ENCODE data around the gene MPL.

The MPL gene

DNA sequence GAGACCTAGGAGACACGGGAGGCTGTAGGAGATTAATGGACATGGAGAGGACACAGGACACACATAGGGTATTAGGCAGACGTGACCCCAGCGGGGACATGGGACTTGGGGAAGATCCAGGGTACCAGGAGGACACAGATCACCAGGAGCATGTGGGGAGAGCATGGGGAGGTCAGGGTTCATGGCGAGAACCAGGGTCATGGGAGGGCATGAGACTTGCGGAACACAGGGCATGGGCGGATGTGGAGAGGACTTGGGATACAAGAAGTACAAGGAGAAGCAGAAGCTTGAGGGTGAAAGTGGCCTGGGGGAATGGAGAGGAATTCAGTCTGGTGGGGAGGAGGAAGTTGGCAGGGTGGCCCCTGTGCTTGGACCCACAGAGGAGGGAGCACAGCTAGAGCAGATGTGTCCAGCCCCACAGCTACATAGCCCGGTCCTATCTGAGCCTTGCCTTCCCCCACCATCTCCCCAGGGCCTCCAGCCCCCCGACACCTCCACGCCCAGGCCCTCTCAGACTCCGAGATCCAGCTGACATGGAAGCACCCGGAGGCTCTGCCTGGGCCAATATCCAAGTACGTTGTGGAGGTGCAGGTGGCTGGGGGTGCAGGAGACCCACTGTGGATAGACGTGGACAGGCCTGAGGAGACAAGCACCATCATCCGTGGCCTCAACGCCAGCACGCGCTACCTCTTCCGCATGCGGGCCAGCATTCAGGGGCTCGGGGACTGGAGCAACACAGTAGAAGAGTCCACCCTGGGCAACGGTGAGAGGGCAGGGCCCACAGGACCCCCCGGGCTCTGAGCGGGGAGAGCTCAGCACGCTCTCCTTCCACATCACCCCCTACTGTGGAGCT, 24.7 kb upstream of the MPL start:
- Mint-ChIP-seq H3K27me3 (no peaks in the 10 kb centered on the region), H3K27ac (no peak overlapping the region), H3K9me3 (no peaks in the 10 kb centered on the region), H3K4me1 (ENCODE audit: low read depth) (no peaks in the 10 kb centered on the region), H3K4me3 (no peak overlapping the region), H3K36me3 (ENCODE audit: low read depth) (no peaks in the 10 kb centered on the region)

DNA sequence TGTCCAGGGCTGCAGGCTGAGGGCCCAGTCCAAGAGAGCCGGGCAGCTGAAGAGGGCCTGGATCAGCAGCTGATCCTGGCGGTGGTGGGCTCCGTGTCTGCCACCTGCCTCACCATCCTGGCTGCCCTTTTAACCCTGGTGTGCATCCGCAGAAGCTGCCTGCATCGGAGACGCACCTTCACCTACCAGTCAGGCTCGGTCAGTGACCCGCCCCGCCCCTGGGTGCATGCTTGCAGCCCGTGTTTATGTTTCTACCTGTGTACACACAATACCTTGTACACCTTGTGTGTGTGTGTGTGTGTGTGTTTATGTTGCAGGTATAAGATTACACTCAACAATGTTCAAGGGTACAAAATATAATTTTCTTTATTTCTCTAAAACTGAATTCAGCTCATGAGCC, 23.8 kb upstream of the MPL start:
- H3K27ac Mint-ChIP-seq: no peak overlapping the region
- no peaks in the 10 kb centered on the region for H3K27me3 Mint-ChIP-seq
- peaks cover 3% of the 10 kb centered on the region for H3K4me1 Mint-ChIP-seq (ENCODE audit: low read depth)
- no peaks in the 10 kb centered on the region for H3K36me3 Mint-ChIP-seq (ENCODE audit: low read depth)
- H3K9me3 Mint-ChIP-seq: no peaks in the 10 kb centered on the region
- no peak overlapping the region for H3K4me3 Mint-ChIP-seq

DNA sequence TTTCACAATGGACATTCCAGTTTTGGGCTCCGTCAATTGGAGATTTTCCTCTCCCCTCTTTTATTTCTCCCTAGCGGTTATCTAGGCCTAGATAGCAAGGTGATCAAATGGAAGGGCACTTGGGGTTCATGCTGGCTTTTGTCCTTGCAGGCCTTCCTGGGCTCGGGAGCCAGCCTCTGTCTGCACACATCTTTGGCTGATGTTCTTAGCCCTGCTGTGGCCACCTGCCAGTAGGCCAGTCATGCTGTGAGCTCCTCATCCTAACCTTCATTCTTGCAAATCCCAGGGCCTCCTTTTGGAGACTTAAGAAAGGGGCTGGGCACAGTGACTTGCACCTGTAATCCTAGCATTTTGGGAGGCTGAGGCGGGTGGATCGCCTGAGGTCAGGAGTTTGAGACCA, 23.4 kb upstream of the MPL start:
- Mint-ChIP-seq H3K27me3 (no peaks in the 10 kb centered on the region), H3K4me3 (no peak overlapping the region), H3K27ac (no peak overlapping the region), H3K4me1 (ENCODE audit: low read depth) (peaks cover 3% of the 10 kb centered on the region), H3K36me3 (ENCODE audit: low read depth) (no peaks in the 10 kb centered on the region), H3K9me3 (no peaks in the 10 kb centered on the region)

DNA sequence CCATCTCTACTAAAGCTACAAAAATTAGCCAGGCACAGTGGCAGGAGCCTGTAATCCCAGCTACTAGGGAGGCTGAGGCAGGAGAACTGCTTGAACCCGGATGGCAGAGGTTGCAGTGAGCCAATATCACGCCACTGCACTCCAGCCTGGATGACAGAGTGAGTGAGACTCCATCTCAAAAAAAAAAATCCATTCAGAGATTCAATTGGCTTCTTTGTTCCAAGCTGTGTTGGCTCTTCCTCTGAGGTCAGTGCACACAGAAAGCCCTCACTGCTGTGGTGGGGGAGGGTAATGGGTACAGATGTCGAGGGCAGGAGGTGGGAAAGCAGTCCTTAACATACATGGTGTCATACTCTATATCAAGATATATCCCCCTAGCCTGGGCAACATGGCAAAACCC, 22.1 kb upstream of the MPL start:
- Mint-ChIP-seq H3K27me3 (no peaks in the 10 kb centered on the region), H3K9me3 (no peaks in the 10 kb centered on the region), H3K4me1 (ENCODE audit: low read depth) (peaks cover 3% of the 10 kb centered on the region), H3K4me3 (no peak overlapping the region), H3K27ac (no peak overlapping the region), H3K36me3 (ENCODE audit: low read depth) (no peaks in the 10 kb centered on the region)

DNA sequence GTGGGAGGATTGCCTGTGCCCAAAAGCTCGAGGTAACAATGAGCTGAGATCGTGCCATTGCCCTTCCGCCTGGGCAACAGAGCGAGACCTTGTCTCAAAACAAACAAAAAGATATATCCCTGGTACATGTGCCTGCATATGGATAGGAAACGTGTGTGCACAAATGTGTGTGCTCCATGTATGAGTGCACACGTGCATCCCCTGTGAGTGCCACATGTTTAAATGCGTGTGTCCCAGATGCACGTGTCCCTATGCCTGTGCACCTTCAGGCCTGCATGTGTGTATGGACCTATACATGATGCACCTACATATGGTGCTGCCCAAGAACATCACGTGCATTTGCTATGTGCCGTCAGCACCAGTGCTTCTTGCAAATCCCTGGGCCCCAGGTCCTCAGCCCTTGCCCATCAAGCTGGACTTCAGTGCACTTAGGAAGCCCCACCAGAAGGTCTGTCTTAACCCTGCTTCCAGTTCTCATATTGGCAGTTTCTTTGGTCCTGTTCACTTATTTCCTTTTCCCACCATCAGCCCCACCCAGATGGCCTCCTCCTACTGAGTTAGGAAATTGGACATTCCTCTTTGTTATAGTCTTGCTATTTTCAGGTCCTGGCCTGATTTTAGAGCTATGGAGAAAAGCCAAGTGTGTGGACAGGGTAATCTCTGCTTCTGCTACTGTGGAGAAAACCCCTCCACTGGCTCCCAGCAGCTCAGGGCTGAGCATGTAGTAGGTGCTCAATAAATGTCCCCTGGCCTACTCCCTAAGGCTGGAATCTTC, 21.5 kb upstream of the MPL start:
- Mint-ChIP-seq H3K36me3 (ENCODE audit: low read depth) (no peaks in the 10 kb centered on the region), H3K9me3 (no peaks in the 10 kb centered on the region), H3K27me3 (no peaks in the 10 kb centered on the region), H3K27ac (no peak overlapping the region), H3K4me1 (ENCODE audit: low read depth) (peaks cover 3% of the 10 kb centered on the region), H3K4me3 (no peak overlapping the region)

DNA sequence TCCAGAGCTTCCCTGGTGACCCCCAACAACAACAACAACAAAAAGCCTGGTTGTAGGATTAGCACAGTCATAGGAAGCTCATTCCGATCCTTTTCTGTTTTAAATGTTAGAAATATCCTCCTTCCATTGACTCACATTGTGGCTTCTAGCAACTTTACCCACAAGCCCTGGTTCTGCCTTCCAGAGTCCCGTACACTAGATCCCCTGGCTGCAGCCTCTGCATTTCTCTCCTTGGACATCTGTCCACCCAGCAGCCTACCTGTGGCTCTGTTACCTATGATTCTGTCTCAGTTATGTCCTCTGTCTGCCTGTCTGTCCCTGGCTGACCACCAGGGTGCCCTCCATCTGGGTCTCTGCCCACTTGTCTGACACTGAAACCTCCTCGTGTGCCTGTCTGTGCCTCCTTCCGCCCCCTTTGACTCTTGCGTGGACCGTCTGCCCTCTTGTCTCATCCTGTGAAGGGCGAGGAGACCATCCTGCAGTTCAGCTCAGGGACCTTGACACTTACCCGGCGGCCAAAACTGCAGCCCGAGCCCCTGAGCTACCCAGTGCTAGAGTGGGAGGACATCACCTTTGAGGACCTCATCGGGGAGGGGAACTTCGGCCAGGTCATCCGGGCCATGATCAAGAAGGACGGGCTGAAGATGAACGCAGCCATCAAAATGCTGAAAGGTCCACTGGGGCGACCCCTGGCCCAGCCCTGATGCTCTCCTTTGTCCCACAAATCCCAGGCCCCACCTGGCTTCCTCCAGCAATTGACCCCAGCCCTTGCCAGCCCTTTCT, 20.7 kb upstream of the MPL start:
- Mint-ChIP-seq H3K9me3 (no peaks in the 10 kb centered on the region), H3K4me1 (ENCODE audit: low read depth) (peaks cover 3% of the 10 kb centered on the region), H3K36me3 (ENCODE audit: low read depth) (no peaks in the 10 kb centered on the region), H3K27ac (no peak overlapping the region), H3K4me3 (no peak overlapping the region), H3K27me3 (no peaks in the 10 kb centered on the region)

- peaks cover 3% of the 10 kb centered on the region for H3K4me1 Mint-ChIP-seq (ENCODE audit: low read depth)
- H3K4me3 Mint-ChIP-seq: no peak overlapping the region
- no peaks in the 10 kb centered on the region for H3K27me3 Mint-ChIP-seq
- no peaks in the 10 kb centered on the region for H3K9me3 Mint-ChIP-seq
- H3K36me3 Mint-ChIP-seq (ENCODE audit: low read depth): no peaks in the 10 kb centered on the region
- no peak overlapping the region for H3K27ac Mint-ChIP-seq
These were observed 19.7 kb upstream of the MPL start for GRCh38 chr1:43317817-43318471.

DNA sequence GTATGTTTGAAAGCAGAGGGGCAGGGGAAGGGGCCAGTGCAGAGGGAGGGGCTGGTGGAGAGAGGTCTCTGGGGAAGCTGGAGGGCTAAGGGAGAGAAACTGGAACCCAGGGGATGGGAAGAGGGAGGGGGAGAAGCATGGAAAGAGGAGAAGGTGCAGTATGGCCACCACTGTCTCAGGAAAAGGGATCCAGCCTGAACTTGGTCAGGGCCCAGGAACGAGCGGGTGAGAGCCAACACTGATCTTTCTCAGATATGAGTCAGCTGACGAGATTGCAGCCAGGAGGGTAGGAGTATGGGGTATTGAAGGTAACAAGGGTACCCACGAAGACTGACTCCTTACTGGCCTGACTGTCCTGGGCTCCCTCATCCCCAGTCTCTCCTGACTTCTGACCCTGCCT, 18.8 kb upstream of the MPL start:
- Mint-ChIP-seq H3K27me3 (no peaks in the 10 kb centered on the region), H3K27ac (no peak overlapping the region), H3K36me3 (ENCODE audit: low read depth) (no peaks in the 10 kb centered on the region), H3K9me3 (no peaks in the 10 kb centered on the region), H3K4me1 (ENCODE audit: low read depth) (peaks cover 3% of the 10 kb centered on the region), H3K4me3 (no peak overlapping the region)

DNA sequence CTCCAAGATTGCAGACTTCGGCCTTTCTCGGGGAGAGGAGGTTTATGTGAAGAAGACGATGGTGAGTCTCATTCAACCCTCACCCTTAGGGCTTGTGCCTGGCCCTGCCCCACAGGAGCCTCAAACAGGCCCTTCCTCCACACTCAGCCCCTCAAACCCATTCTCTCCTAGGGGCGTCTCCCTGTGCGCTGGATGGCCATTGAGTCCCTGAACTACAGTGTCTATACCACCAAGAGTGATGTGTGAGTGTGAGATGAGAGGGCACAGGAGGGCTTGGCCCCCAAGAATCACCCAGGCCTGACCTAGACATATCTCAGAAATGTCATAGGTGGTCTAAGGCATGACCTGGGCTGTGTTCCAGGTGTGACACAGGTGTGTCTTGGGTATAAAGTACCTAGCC, 18.3 kb upstream of the MPL start:
- H3K9me3 Mint-ChIP-seq: peaks cover 3% of the 10 kb centered on the region

GRCh38 chr1:43319766-43320165, 17.9 kb upstream of the MPL start:
- Mint-ChIP-seq H3K27ac (no peak overlapping the region), H3K27me3 (no peaks in the 10 kb centered on the region), H3K4me1 (ENCODE audit: low read depth) (peaks cover 3% of the 10 kb centered on the region), H3K9me3 (peaks cover 8% of the 10 kb centered on the region), H3K36me3 (ENCODE audit: low read depth) (no peaks in the 10 kb centered on the region), H3K4me3 (no peak overlapping the region)

More for the DNA sequence above, 18.3 kb upstream of the MPL start:
- no peak overlapping the region for H3K27ac Mint-ChIP-seq
- H3K4me1 Mint-ChIP-seq (ENCODE audit: low read depth): peaks cover 3% of the 10 kb centered on the region
- H3K4me3 Mint-ChIP-seq: no peak overlapping the region
- no peaks in the 10 kb centered on the region for H3K27me3 Mint-ChIP-seq
- no peaks in the 10 kb centered on the region for H3K36me3 Mint-ChIP-seq (ENCODE audit: low read depth)

- no peak overlapping the region for H3K4me3 Mint-ChIP-seq
- peaks cover 3% of the 10 kb centered on the region for H3K4me1 Mint-ChIP-seq (ENCODE audit: low read depth)
- H3K27ac Mint-ChIP-seq: no peak overlapping the region
- H3K36me3 Mint-ChIP-seq (ENCODE audit: low read depth): peaks cover 7% of the 10 kb centered on the region
- H3K9me3 Mint-ChIP-seq: peaks cover 14% of the 10 kb centered on the region
- no peaks in the 10 kb centered on the region for H3K27me3 Mint-ChIP-seq
These were observed 16.2 kb upstream of the MPL start for GRCh38 chr1:43321331-43321891.

DNA sequence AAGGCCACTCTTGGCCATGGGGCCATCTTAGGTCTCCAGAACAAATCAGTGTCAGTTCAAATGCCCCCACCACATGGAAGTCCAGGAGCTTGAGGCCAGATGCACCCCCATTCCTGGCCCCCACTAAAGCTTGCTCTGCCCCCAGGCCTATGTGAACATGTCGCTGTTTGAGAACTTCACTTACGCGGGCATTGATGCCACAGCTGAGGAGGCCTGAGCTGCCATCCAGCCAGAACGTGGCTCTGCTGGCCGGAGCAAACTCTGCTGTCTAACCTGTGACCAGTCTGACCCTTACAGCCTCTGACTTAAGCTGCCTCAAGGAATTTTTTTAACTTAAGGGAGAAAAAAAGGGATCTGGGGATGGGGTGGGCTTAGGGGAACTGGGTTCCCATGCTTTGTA, 15.1 kb upstream of the MPL start:
- Mint-ChIP-seq H3K27me3 (no peaks in the 10 kb centered on the region), H3K27ac (no peak overlapping the region), H3K9me3 (peaks cover 21% of the 10 kb centered on the region), H3K4me1 (ENCODE audit: low read depth) (peaks cover 10% of the 10 kb centered on the region), H3K36me3 (ENCODE audit: low read depth) (peaks cover 7% of the 10 kb centered on the region), H3K4me3 (no peak overlapping the region)

DNA sequence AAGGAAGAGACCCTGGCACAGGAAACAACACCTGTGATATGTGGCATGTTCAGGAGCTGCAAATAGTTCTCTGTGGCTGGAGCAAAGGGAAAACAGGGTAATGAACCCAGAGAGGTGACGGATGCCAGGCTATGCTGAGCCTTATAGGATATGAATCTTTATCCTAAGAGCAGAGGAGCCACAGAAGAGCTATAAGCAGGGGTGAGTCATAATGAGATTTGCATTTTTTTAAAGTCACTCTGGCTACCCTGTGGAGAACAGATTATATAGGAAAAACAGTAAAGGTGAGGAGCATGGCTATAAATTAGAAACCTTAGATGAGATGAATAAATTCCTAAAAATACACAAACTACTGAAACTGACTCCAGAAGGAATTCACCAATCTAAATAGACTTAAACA, 12.8 kb upstream of the MPL start:
- peaks cover 7% of the 10 kb centered on the region for H3K36me3 Mint-ChIP-seq (ENCODE audit: low read depth)
- H3K9me3 Mint-ChIP-seq: peaks cover 26% of the 10 kb centered on the region
- H3K27me3 Mint-ChIP-seq: no peaks in the 10 kb centered on the region
- peaks cover 10% of the 10 kb centered on the region for H3K4me1 Mint-ChIP-seq (ENCODE audit: low read depth)
- H3K27ac Mint-ChIP-seq: no peak overlapping the region
- no peak overlapping the region for H3K4me3 Mint-ChIP-seq

DNA sequence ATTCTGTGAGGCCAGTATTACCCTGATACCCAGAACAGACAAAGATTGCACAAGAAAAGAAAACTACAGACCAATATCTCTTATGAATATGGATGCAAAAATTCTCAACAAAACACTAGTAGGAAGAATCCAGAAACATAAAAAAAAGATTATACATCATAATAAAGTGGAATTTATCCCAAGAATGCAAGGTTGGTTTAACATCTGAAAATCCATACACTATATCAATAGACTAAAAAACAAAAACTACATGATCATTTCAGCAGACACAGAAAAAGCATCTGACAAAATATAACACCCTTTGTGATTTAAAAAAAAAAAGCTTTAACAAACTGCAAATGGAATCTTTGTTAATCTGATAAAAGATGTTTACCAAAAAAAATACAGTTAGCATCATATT, 12.2 kb upstream of the MPL start:
- Mint-ChIP-seq H3K27me3 (no peaks in the 10 kb centered on the region), H3K4me3 (no peak overlapping the region), H3K27ac (no peak overlapping the region), H3K9me3 (peaks cover 26% of the 10 kb centered on the region), H3K36me3 (ENCODE audit: low read depth) (peaks cover 7% of the 10 kb centered on the region), H3K4me1 (ENCODE audit: low read depth) (peaks cover 16% of the 10 kb centered on the region)
